GM12872 (cell line): ENCODE data around the gene CACNB3.

Experiments
- CTCF ChIP-seq: IDR thresholded peaks from 3 replicates; pipeline ENCODE4 v1.5.1; 2011; ENCODE audit warnings: low read depth, mild to moderate bottlenecking, low read length, moderate library complexity; ENCODE audit not compliant: insufficient read depth

Gene CACNB3

DNA sequence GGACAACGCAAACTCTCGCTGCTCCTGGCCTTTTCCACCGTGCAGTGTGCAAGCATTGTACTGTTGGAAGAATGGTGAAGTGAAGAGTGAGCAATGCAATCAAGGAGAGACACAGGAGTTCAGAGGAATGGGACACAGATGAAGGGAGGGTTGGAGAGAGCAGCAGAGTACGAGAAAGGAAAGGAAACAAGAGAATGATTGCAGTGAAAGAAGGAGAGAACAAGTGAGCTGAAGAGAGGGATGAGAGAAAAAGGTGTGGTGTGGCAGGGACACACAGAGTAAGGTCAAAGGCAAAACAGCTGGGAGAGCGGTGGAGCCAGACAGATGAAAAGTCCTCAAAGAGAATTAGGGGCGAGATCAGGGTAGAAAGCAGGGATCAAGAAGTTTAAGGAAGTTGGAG lies 13.0 kb downstream of the CACNB3 start:
- no peak for TF ChIP-seq CTCF

DNA sequence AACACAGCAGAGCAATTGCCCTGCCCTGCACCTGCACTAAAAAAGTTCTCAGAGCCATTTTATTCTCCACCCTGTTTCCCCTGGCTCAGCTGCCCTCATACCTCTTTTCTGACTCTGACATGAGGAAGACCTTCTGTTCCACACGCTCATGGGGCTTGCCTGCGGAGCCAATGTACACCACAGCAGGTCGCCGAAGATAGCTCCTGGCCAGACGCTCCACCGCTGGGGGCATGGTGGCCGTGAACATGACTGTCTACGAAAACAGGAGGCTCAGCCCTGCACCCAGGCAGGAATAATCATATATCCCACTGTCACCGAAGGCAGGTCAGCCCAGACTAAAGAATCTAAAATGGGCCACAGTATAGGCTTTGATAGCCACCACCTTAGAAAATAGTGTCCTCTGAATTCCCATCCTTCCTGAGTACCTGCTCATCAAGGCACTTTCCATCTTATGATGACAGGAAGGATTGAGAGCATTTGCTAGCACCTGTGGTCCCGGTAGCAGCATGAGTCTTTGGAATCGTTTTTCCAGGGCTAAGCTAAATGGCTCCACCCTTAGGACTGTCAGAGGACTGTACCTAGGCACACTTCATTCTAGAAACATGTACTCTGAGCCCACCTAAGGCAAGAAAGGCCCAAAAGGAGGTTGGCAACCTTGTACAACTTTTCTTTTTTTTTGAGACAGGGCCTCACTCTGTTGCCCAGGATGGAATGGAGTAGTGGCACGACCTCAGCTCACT lies 14.2 kb downstream of the CACNB3 start:
- TF ChIP-seq CTCF = no peak

DNA sequence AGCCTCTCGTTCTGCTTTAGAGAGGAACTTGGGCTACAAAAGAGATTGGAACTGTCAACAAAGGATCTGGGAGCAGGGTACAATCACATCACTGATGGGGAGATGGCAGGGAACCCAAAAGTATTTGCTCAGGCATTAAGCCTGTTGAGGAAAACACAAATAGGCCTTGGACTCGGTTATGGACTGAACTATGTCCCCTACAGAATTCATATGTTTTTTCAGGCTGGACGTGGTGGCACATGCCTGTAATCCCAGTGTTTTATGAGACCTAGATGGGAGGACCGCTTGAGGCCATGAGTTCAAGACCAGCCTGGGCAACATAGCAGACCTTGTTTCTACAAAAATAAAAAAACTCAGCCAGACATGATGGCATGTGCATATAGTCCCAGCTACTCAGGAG lies 19.8 kb downstream of the CACNB3 start:
- TF ChIP-seq CTCF = no peak

DNA sequence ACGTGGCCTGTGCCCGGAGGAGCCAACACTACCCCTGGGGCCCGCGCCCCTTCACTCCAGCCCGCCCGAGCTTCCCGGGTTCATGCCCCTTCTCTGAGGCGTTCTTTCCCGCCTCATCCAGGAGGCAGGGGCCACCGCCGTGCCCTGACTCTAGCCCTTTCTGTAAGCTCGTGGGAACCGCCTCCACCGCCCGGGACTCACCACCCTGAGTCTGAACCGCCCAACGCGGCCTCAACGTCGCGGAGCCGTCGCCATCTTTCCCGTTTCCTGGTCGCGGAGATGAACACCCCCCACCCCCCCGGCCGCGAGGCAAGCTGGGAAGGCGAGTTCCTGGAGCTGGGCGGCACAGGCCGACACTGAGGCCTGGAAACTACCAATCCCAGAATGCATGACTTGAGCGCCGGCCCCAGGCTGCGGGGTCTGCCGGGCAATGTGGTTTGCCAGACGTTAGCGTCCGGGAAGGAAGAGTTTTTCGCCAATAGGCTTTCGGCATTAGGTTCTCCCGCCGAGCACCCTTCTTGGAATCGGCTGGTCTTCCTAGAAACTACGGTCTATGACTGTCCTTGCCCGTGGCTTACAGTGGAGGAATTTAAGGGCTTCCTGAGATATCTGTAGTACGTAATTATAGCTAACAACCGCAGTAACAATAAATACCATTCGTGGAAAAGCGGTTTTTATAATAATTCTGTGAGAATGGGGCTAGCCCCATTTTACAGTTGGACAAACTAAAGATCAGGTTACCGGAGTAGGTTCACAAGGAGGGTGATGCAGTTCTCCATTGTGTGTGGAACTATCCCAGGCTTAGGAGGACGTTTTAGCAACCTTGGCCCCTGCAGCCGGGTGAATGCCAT lies 33.8 kb downstream of the CACNB3 start, which contains the start of gene DDX23:
TSS of gene DDX23 (minus strand) at position 281 of the 851 bp plus-strand sequence. CDS start 6,381 bp downstream, outside the sequence.
- no peak for TF ChIP-seq CTCF

DNA sequence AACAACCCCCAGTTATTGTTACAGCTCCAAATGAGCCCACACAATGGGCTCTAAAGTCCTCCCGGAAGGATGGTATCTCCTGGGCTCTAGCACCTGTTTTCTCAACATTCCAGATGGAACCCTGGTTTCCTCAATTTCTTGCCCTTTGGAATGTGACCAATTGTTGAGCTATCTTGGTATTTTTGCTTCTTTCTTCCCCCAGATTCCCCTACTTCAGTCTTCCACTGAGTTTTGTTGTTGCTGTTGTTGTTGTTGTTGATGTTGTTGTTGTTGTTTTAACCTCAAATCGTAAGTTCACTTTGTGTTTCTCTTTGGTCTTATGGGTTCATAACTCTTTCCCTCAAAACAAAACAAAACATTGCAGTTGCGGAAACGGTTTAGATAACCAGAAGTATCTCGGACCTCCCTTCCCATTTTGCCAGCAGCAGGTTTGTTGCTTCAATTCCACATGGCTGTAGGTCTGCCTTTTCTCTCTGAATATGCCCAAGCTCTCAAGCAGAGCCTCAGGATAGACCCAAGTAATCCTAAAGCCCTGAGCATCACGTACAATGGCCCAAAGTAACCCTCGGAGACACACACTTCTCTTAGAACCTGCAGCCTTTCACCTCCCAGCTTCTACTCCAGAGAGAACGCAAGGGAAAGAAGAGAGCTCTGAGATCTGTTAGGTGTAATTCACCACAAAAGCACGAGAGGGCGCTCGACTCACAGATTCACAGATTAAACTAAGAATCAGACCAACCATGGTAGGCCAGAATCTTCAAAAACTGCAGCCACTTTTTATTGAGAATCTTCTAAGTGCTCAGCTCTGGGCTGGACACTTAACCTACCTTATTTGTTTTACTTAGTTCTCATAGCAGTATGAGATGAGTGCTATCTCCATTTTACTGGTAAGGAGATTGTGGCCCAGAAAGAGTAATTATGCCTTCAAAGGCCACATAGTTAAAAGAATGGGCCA lies 34.7 kb downstream of the CACNB3 start:
- TF ChIP-seq CTCF = peak; percentile 81

- no peak for TF ChIP-seq CTCF
Measured at GRCh38 chr12:48854488-48854887, 36.2 kb downstream of the CACNB3 start.
